CD8-positive, alpha-beta memory T cell (primary cell): ENCODE data around the gene GABRG1. TPM values are rescaled to one million over a fixed set of nuclear protein-coding genes. Genes with fewer than 3 reads are reported as not detected.

Experiments
- CTCF ChIA-PET: fragments of 350-600 bp; sonication (Branson Sonifier 250); formaldehyde crosslinking; loops from one replicate; lab custom pipeline; 2021; ENCODE audit warnings: antibody characterized with exemption; lab: Charles Lee
- POLR2A ChIA-PET: fragments of 350-600 bp; sonication (Branson Sonifier 250); formaldehyde crosslinking; loops from one replicate; lab custom pipeline; 2021; ENCODE audit warnings: antibody characterized with exemption; lab: Charles Lee
- DNase-seq, 5 donors: peaks; one replicate each; pipeline versions ENCODE4 v3.0.0 to v3.0.0-alpha.2; 2020 to 2022; ENCODE audit warnings: mixed read lengths in 1 of 5
- H3K27ac ChIP-seq: one replicate; pipeline ENCODE4 v1.7.0; 2013; ENCODE audit warnings: low read depth, mild to moderate bottlenecking, low read length, moderate library complexity
- H3K27me3 ChIP-seq: 2 replicates; pipeline ENCODE4 v1.7.0; 2013; ENCODE audit warnings: low read length, mild to moderate bottlenecking; ENCODE audit not compliant: insufficient read depth, poor library complexity, severe bottlenecking
- H3K36me3 ChIP-seq: 2 replicates; pipeline ENCODE4 v1.7.0; 2013; ENCODE audit warnings: mild to moderate bottlenecking, low read length, moderate library complexity; ENCODE audit not compliant: insufficient read depth
- H3K4me1 ChIP-seq: 2 replicates; pipeline ENCODE4 v1.7.0; 2013; ENCODE audit warnings: mild to moderate bottlenecking, low read length, moderate library complexity; ENCODE audit not compliant: insufficient read depth
- H3K4me3 ChIP-seq: 2 replicates; pipeline ENCODE4 v1.7.0; 2013; ENCODE audit warnings: mild to moderate bottlenecking, low read length
- H3K9me3 ChIP-seq: 2 replicates; pipeline ENCODE4 v1.7.0; 2013; ENCODE audit warnings: mild to moderate bottlenecking, low read length
- H3K27ac Mint-ChIP-seq, 8 donors: one replicate each; pipeline ENCODE4 v1.8.0; 2020 to 2021; ENCODE audit warnings: mixed read lengths in 8 of 8, mild to moderate bottlenecking in 6 of 8, inconsistent platforms in 3 of 8, moderate library complexity in 3 of 8
- H3K27me3 Mint-ChIP-seq, 2 donors: one replicate each; pipeline ENCODE4 v1.8.0; 2020 to 2021; ENCODE audit warnings: mixed read lengths in 2 of 2, mild to moderate bottlenecking in 1 of 2, moderate library complexity in 1 of 2
- H3K36me3 Mint-ChIP-seq, 3 donors: one replicate each; pipeline ENCODE4 v1.8.0; 2020 to 2021; ENCODE audit warnings: mixed read lengths in 3 of 3, inconsistent platforms in 1 of 3, mild to moderate bottlenecking in 1 of 3
- H3K4me1 Mint-ChIP-seq, 3 donors: one replicate each; pipeline ENCODE4 v1.8.0; 2020 to 2021; ENCODE audit warnings: mixed read lengths in 3 of 3, inconsistent platforms in 1 of 3, mild to moderate bottlenecking in 1 of 3
- H3K4me3 Mint-ChIP-seq, 7 donors: one replicate each; pipeline ENCODE4 v1.8.0; 2020 to 2021; ENCODE audit warnings: mixed read lengths in 7 of 7, mild to moderate bottlenecking in 6 of 7, moderate library complexity in 4 of 7, inconsistent platforms in 2 of 7
- H3K9me3 Mint-ChIP-seq, 5 donors: one replicate each; pipeline ENCODE4 v1.8.0; 2020 to 2022; ENCODE audit warnings: mixed read lengths in 5 of 5, mild to moderate bottlenecking in 3 of 5, moderate library complexity in 2 of 5, inconsistent platforms in 1 of 5
- polyA plus RNA-seq: library from polyadenylated mRNA; unstranded; fragments of 300-500 nt; fragmentation: Illumina TruSeq; gene quantifications from one replicate; pipeline ENCODE4 v1.2.3, GENCODE V29; 2021
- total RNA-seq, 2 experiments: library from RNA; stranded (reverse); gene quantifications; one replicate each; pipeline ENCODE4 v1.2.3, GENCODE V29; 2021

The GABRG1 gene
- total RNA-seq, result not detected
- not detected for polyA plus RNA-seq

- Histone ChIP-seq H3K27ac (no peak within 1 kb of the TSS), H3K4me1 (no peaks in the 10 kb centered on the region), H3K4me3 (no peak within 1 kb of the TSS), H3K9me3 (no peaks in the 10 kb centered on the region), H3K36me3 (no peaks in the 10 kb centered on the region), H3K27me3 (no peaks in the 10 kb centered on the region)
- Mint-ChIP-seq H3K9me3 (peaks cover 0 to 13% (median 2%) of the 10 kb centered on the region in 5 donors), H3K4me3 (no peak within 1 kb of the TSS), H3K4me1 (no peaks in the 10 kb centered on the region), H3K27me3 (peaks cover 0 to 2% of the 10 kb centered on the region in 2 donors), H3K27ac (no peak within 1 kb of the TSS), H3K36me3 (no peaks in the 10 kb centered on the region)
- POLR2A ChIA-PET, result no interaction called here
- no peak for DNase-seq
- CTCF ChIA-PET, result interaction anchor here (0.6 kb wide), 1 partner anchor 11 kb away, joined by 3 read pairs; no protein-coding TSS in a partner anchor
These were observed at the start of gene GABRG1 for GRCh38 chr4:46123913-46124755. Gene GABRG1, minus strand, starts transcription at chr4:46124054. Its CDS starts 141 bp downstream, at chr4:46123913.

- H3K36me3 Mint-ChIP-seq, result no peaks in the 10 kb centered on the region
- Histone ChIP-seq H3K27me3 (no peaks in the 10 kb centered on the region), H3K4me3 (no peak overlapping the region), H3K9me3 (peaks cover 4% of the 10 kb centered on the region), H3K36me3 (no peaks in the 10 kb centered on the region), H3K4me1 (no peaks in the 10 kb centered on the region), H3K27ac (no peak overlapping the region)
- POLR2A ChIA-PET, result no interaction called here
- no peak for DNase-seq
- CTCF ChIA-PET, result no interaction called here
- H3K27ac Mint-ChIP-seq, result no peak overlapping the region
- H3K4me1 Mint-ChIP-seq, result no peaks in the 10 kb centered on the region
- H3K27me3 Mint-ChIP-seq, result no peaks in the 10 kb centered on the region
- no peak overlapping the region for H3K4me3 Mint-ChIP-seq
- H3K9me3 Mint-ChIP-seq, result peaks cover 14 to 25% (median 20%) of the 10 kb centered on the region in 5 donors
These were observed 23.1 kb upstream of the GABRG1 start for GRCh38 chr4:46146993-46147392.

- Histone ChIP-seq H3K4me3 (no peak overlapping the region), H3K4me1 (no peaks in the 10 kb centered on the region), H3K27me3 (no peaks in the 10 kb centered on the region), H3K27ac (no peak overlapping the region), H3K9me3 (no peaks in the 10 kb centered on the region), H3K36me3 (no peaks in the 10 kb centered on the region)
- CTCF ChIA-PET, result no interaction called here
- DNase-seq, result no peak
- POLR2A ChIA-PET, result no interaction called here
- H3K4me1 Mint-ChIP-seq, result no peaks in the 10 kb centered on the region
- no peaks in the 10 kb centered on the region for H3K27me3 Mint-ChIP-seq
- H3K9me3 Mint-ChIP-seq, result peaks cover 0 to 19% (median 7%) of the 10 kb centered on the region in 5 donors
- H3K4me3 Mint-ChIP-seq, result no peak overlapping the region
- H3K27ac Mint-ChIP-seq, result no peak overlapping the region
- no peaks in the 10 kb centered on the region for H3K36me3 Mint-ChIP-seq
These were observed 7.7 kb upstream of the GABRG1 start for GRCh38 chr4:46131498-46132057.

GRCh38 chr4:46124773-46125413 lies 1.0 kb upstream of the GABRG1 start:
- H3K4me3 Mint-ChIP-seq, result no peak overlapping the region
- Histone ChIP-seq H3K27me3 (no peaks in the 10 kb centered on the region), H3K9me3 (no peaks in the 10 kb centered on the region), H3K4me3 (no peak overlapping the region), H3K36me3 (no peaks in the 10 kb centered on the region), H3K4me1 (no peaks in the 10 kb centered on the region), H3K27ac (no peak overlapping the region)
- no peaks in the 10 kb centered on the region for H3K4me1 Mint-ChIP-seq
- no peak for DNase-seq
- POLR2A ChIA-PET, result no interaction called here
- no peak overlapping the region for H3K27ac Mint-ChIP-seq
- peaks cover 2 to 10% (median 3%) of the 10 kb centered on the region in 5 donors for H3K9me3 Mint-ChIP-seq
- H3K27me3 Mint-ChIP-seq, result peaks cover 0 to 2% of the 10 kb centered on the region in 2 donors
- no peaks in the 10 kb centered on the region for H3K36me3 Mint-ChIP-seq
- CTCF ChIA-PET, result no interaction called here

GRCh38 chr4:46081674-46082073 lies 42.2 kb downstream of the GABRG1 start:
- Mint-ChIP-seq H3K27ac (no peak overlapping the region), H3K4me3 (no peak overlapping the region), H3K27me3 (no peaks in the 10 kb centered on the region), H3K9me3 (peaks cover 7 to 41% (median 11%) of the 10 kb centered on the region in 5 donors), H3K4me1 (no peaks in the 10 kb centered on the region), H3K36me3 (no peaks in the 10 kb centered on the region)
- no peak for DNase-seq
- no peak overlapping the region for H3K4me3 ChIP-seq
- H3K9me3 ChIP-seq, result peaks cover 4% of the 10 kb centered on the region
- no peak overlapping the region for H3K27ac ChIP-seq
- H3K4me1 ChIP-seq, result no peaks in the 10 kb centered on the region
- no peaks in the 10 kb centered on the region for H3K36me3 ChIP-seq
- CTCF ChIA-PET, result no interaction called here
- POLR2A ChIA-PET, result no interaction called here
- no peaks in the 10 kb centered on the region for H3K27me3 ChIP-seq

GRCh38 chr4:46081248-46081647 lies 42.6 kb downstream of the GABRG1 start:
- Histone ChIP-seq H3K27ac (no peak overlapping the region), H3K36me3 (no peaks in the 10 kb centered on the region), H3K9me3 (peaks cover 4% of the 10 kb centered on the region), H3K4me1 (no peaks in the 10 kb centered on the region), H3K27me3 (no peaks in the 10 kb centered on the region), H3K4me3 (no peak overlapping the region)
- Mint-ChIP-seq H3K9me3 (peaks cover 7 to 40% (median 11%) of the 10 kb centered on the region in 5 donors), H3K27ac (no peak overlapping the region), H3K27me3 (no peaks in the 10 kb centered on the region), H3K4me3 (no peak overlapping the region), H3K4me1 (no peaks in the 10 kb centered on the region), H3K36me3 (no peaks in the 10 kb centered on the region)
- DNase-seq, result no peak
- ChIA-PET CTCF (no interaction called here), POLR2A (no interaction called here)

GRCh38 chr4:46073778-46074177 lies 50.1 kb downstream of the GABRG1 start:
- POLR2A ChIA-PET, result no interaction called here
- Mint-ChIP-seq H3K36me3 (no peaks in the 10 kb centered on the region), H3K4me3 (no peak overlapping the region), H3K9me3 (peaks cover 0 to 19% (median 3%) of the 10 kb centered on the region in 5 donors), H3K27ac (no peak overlapping the region), H3K4me1 (no peaks in the 10 kb centered on the region), H3K27me3 (no peaks in the 10 kb centered on the region)
- Histone ChIP-seq H3K9me3 (no peaks in the 10 kb centered on the region), H3K4me3 (no peak overlapping the region), H3K27me3 (no peaks in the 10 kb centered on the region), H3K27ac (no peak overlapping the region), H3K36me3 (no peaks in the 10 kb centered on the region), H3K4me1 (no peaks in the 10 kb centered on the region)
- CTCF ChIA-PET, result no interaction called here
- no peak for DNase-seq

GRCh38 chr4:46051392-46051791 lies 72.5 kb downstream of the GABRG1 start:
- Mint-ChIP-seq H3K4me1 (no peaks in the 10 kb centered on the region), H3K27me3 (no peaks in the 10 kb centered on the region), H3K9me3 (peaks cover 2 to 45% (median 8%) of the 10 kb centered on the region in 5 donors), H3K4me3 (no peak overlapping the region), H3K27ac (no peak overlapping the region), H3K36me3 (no peaks in the 10 kb centered on the region)
- H3K36me3 ChIP-seq, result no peaks in the 10 kb centered on the region
- DNase-seq, result no peak
- ChIA-PET CTCF (no interaction called here), POLR2A (no interaction called here)
- no peaks in the 10 kb centered on the region for H3K27me3 ChIP-seq
- H3K27ac ChIP-seq, result no peak overlapping the region
- no peaks in the 10 kb centered on the region for H3K9me3 ChIP-seq
- no peak overlapping the region for H3K4me3 ChIP-seq
- no peaks in the 10 kb centered on the region for H3K4me1 ChIP-seq
